Small intestine (tissue), 7 donors: Measurements from ENCODE around the gene LRIT1. TPM values are rescaled to one million over a fixed set of nuclear protein-coding genes. Genes with fewer than 3 reads are reported as not detected.
A peak's percentile ranks its signal among the peaks of the same experiment; 100 is the strongest.

Source experiments
- DNase-seq, 2 donors: peaks; one replicate each; pipeline versions ENCODE4 v3.0.0 to v3.0.0-alpha.2; 2013
- FAIRE-seq: peaks from 2 replicates; lab custom pipeline; 2012; peaks lifted over from hg19 to GRCh38; lab: Jason Lieb, UNC
- H3K27ac ChIP-seq, 3 donors: one replicate each; pipeline ENCODE4 v1.5.1; 2013; ENCODE audit warnings: low read length in 2 of 3, mild to moderate bottlenecking in 2 of 3, control low read depth in 1 of 3, inconsistent platforms in 1 of 3, low read depth in 1 of 3, moderate library complexity in 1 of 3
- H3K27me3 ChIP-seq, 3 donors: one replicate each; pipeline ENCODE4 v1.6.1; 2013; ENCODE audit warnings: low read length in 3 of 3, inconsistent platforms in 1 of 3; ENCODE audit not compliant: control insufficient read depth in 3 of 3, insufficient read depth in 3 of 3
- H3K36me3 ChIP-seq, 3 donors: one replicate each; pipeline ENCODE4 v1.6.1; 2013; ENCODE audit warnings: low read length in 3 of 3, inconsistent platforms in 1 of 3, low read depth in 1 of 3, mild to moderate bottlenecking in 1 of 3, moderate library complexity in 1 of 3; ENCODE audit not compliant: control insufficient read depth in 3 of 3, insufficient read depth in 2 of 3
- H3K4me1 ChIP-seq, 3 donors: one replicate each; pipeline ENCODE4 v1.6.1; 2013; ENCODE audit warnings: low read length in 2 of 3, inconsistent platforms in 1 of 3, low read depth in 1 of 3, mild to moderate bottlenecking in 1 of 3, moderate library complexity in 1 of 3; ENCODE audit not compliant: control insufficient read depth in 3 of 3, insufficient read depth in 2 of 3
- H3K4me3 ChIP-seq, 3 donors: one replicate each; pipeline ENCODE4 v1.5.1; 2013; ENCODE audit warnings: low read length in 3 of 3, control low read depth in 1 of 3, inconsistent platforms in 1 of 3, low read depth in 1 of 3, mild to moderate bottlenecking in 1 of 3, moderate library complexity in 1 of 3
- H3K9me3 ChIP-seq, 2 donors: one replicate each; pipeline ENCODE4 v1.6.1; 2013; ENCODE audit warnings: low read depth in 1 of 2, low read length in 1 of 2; ENCODE audit not compliant: control insufficient read depth in 2 of 2, insufficient read depth in 1 of 2
- WGBS, 3 donors: extraction: QIAGEN DNeasy Blood & Tissue Kit; methylation state at CpG; one replicate each; pipeline ENCODE4 v1.1.7; 2013; 5-methylcytosine and 5-hydroxymethylcytosine counted together
- polyA plus RNA-seq, 4 donors: library from polyadenylated mRNA; stranded (reverse) in 3 of 4; unstranded in 1 of 4; fragments of 200-250 nt in 3 of 4; fragments of 120-200 nt in 1 of 4; gene quantifications; one replicate each; pipeline versions ENCODE4 v1.2.1 to v1.2.3, GENCODE V29; 2013
- donor health status: healthy with polysubstance abuse.
- donor health status: control.
- donor health status: control.
- donor health status: Bipolar disorder and iron deficiency.
- donor health status: healthy.

LRIT1 gene
- polyA plus RNA-seq, 4 donors = not detected

- Histone ChIP-seq H3K27ac (no peak overlapping the region), H3K27me3 (peaks cover 0 to 3% (median 0%) of the 10 kb centered on the region in 3 donors), H3K4me1 (no peaks in the 10 kb centered on the region), H3K36me3 (no peaks in the 10 kb centered on the region), H3K9me3 (no peaks in the 10 kb centered on the region), H3K4me3 (no peak overlapping the region)
- WGBS, 3 donors = 77 to 81% (median 80%) methylated on average over 15 of the region's 15 CpGs
- FAIRE-seq = no peak
- DNase-seq = no peak
These were observed 16.1 kb upstream of the LRIT1 start for GRCh38 chr10:84257343-84258020.

- H3K27me3 ChIP-seq = peaks cover 0 to 3% (median 0%) of the 10 kb centered on the region in 3 donors
- no peak overlapping the region for H3K4me3 ChIP-seq
- no peaks in the 10 kb centered on the region for H3K4me1 ChIP-seq
- no peak overlapping the region for H3K27ac ChIP-seq
- no peaks in the 10 kb centered on the region for H3K36me3 ChIP-seq
- 36 to 41% (median 37%) methylated on average over 35 of the region's 35 CpGs for WGBS, 3 donors
- H3K9me3 ChIP-seq = peaks cover 0 to 2% of the 10 kb centered on the region in 2 donors
- DNase-seq = peak; percentile 10 to 46
- FAIRE-seq = no peak
These were observed 15.4 kb upstream of the LRIT1 start for GRCh38 chr10:84256510-84257342.

- FAIRE-seq = no peak
- no peak for DNase-seq
- WGBS, 3 donors = 60 to 73% (median 60%) methylated on average over 10 of the region's 10 CpGs
- Histone ChIP-seq H3K27ac (no peak overlapping the region), H3K36me3 (no peaks in the 10 kb centered on the region), H3K9me3 (peaks cover 0 to 5% of the 10 kb centered on the region in 2 donors), H3K4me1 (no peaks in the 10 kb centered on the region), H3K27me3 (peaks cover 0 to 3% (median 0%) of the 10 kb centered on the region in 3 donors), H3K4me3 (no peak overlapping the region)
These were observed 13.5 kb upstream of the LRIT1 start for GRCh38 chr10:84254552-84255478.

GRCh38 chr10:84248794-84249193, 7.4 kb upstream of the LRIT1 start:
- FAIRE-seq = no peak
- DNase-seq = no peak
- Histone ChIP-seq H3K27ac (no peak overlapping the region), H3K27me3 (peaks cover 0 to 2% (median 0%) of the 10 kb centered on the region in 3 donors), H3K9me3 (peaks cover 0 to 5% of the 10 kb centered on the region in 2 donors), H3K36me3 (no peaks in the 10 kb centered on the region), H3K4me3 (no peak overlapping the region), H3K4me1 (no peaks in the 10 kb centered on the region)
- WGBS, 3 donors = 76 to 80% (median 78%) methylated on average over 11 to 12 of the region's 12 CpGs

GRCh38 chr10:84247496-84247895, 6.2 kb upstream of the LRIT1 start:
- peaks cover 0 to 2% (median 0%) of the 10 kb centered on the region in 3 donors for H3K27me3 ChIP-seq
- no peak for DNase-seq
- no peak for FAIRE-seq

GRCh38 chr10:84244651-84245270, 3.4 kb upstream of the LRIT1 start, which contains the start of gene RGR:
RGR (plus strand) TSS chr10:84245053; CDS start chr10:84245091, 38 bp downstream.
- H3K9me3 ChIP-seq = no peaks in the 10 kb centered on the region
- FAIRE-seq (no peak), DNase-seq (no peak)
- H3K27me3 ChIP-seq = peaks cover 0 to 2% (median 0%) of the 10 kb centered on the region in 3 donors
- H3K27ac ChIP-seq = no peak within 1 kb of the TSS
- WGBS, 3 donors = 34 to 45% (median 38%) methylated on average over 9 of the region's 9 CpGs
- no peaks in the 10 kb centered on the region for H3K4me1 ChIP-seq
- no peak within 1 kb of the TSS for H3K4me3 ChIP-seq
- H3K36me3 ChIP-seq = no peaks in the 10 kb centered on the region

More at GRCh38 chr10:84247496-84247895, 6.2 kb upstream of the LRIT1 start:
- Histone ChIP-seq H3K9me3 (peaks cover 0 to 5% of the 10 kb centered on the region in 2 donors), H3K27ac (no peak overlapping the region), H3K36me3 (no peaks in the 10 kb centered on the region), H3K4me3 (no peak overlapping the region), H3K4me1 (no peaks in the 10 kb centered on the region)
- WGBS, 3 donors = 80 to 84% (median 80%) methylated on average over 6 of the region's 6 CpGs

GRCh38 chr10:84243759-84244158, 2.4 kb upstream of the LRIT1 start:
- no peaks in the 10 kb centered on the region for H3K9me3 ChIP-seq
- peaks cover 0 to 2% (median 0%) of the 10 kb centered on the region in 3 donors for H3K27me3 ChIP-seq
- H3K36me3 ChIP-seq = no peaks in the 10 kb centered on the region
- FAIRE-seq (no peak), DNase-seq (no peak)
- no peak overlapping the region for H3K27ac ChIP-seq
- H3K4me3 ChIP-seq = no peak overlapping the region
- H3K4me1 ChIP-seq = no peaks in the 10 kb centered on the region
- WGBS, 3 donors = 97 to 100% (median 98%) methylated on average over 3 of the region's 3 CpGs
